PFSK-1 (cell line): ENCODE measurements around the gene PSMB9.

Experiments used
- POLR2AphosphoS5 ChIP-seq: IDR thresholded peaks from 2 replicates; pipeline ENCODE4 v1.6.1; 2012; ENCODE audit warnings: low read depth, mild to moderate bottlenecking, control low read depth, low read length, moderate library complexity
- SIN3A ChIP-seq: IDR thresholded peaks from 2 replicates; pipeline ENCODE4 v1.6.1; 2012; ENCODE audit warnings: mild to moderate bottlenecking, low read length, moderate library complexity, borderline replicate concordance; ENCODE audit not compliant: insufficient read depth
- TAF1 ChIP-seq: IDR thresholded peaks from 2 replicates; pipeline ENCODE4 v1.6.1; 2012; ENCODE audit warnings: low read length, control low read depth, borderline replicate concordance; ENCODE audit not compliant: insufficient read depth
- TF ChIP-seq, protein P1 (sequence below), 2 experiments: IDR thresholded peaks; 2 replicates each; pipeline versions ENCODE4 v1.6.1 to v1.8.0; 2011 to 2012; ENCODE audit warnings: low read depth in 2 of 2, low read length in 2 of 2, control low read depth in 1 of 2, inconsistent platforms in 1 of 2, mild to moderate bottlenecking in 1 of 2, moderate library complexity in 1 of 2; ENCODE audit not compliant: insufficient read depth in 1 of 2

DNA sequence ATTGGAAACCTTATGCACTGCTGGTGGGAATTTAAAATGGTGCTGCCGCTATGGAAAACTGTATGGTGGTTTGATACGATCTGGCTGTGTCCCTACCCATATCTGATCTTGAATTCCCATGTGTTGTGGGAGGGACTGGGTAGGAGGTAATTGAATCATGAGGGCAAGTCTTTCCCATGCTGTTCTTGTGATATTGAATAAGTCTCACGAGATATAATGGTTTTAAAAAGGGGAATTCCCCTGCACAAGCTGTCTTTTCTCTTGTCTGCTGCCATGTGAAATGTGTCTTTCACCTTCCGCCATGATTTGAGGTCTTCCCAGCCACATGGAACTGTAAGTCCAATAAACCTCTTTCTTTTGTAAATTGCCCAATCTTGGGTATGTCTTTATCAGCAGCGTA, 20.3 kb upstream of the PSMB9 start:
- TF ChIP-seq, protein P1, sequence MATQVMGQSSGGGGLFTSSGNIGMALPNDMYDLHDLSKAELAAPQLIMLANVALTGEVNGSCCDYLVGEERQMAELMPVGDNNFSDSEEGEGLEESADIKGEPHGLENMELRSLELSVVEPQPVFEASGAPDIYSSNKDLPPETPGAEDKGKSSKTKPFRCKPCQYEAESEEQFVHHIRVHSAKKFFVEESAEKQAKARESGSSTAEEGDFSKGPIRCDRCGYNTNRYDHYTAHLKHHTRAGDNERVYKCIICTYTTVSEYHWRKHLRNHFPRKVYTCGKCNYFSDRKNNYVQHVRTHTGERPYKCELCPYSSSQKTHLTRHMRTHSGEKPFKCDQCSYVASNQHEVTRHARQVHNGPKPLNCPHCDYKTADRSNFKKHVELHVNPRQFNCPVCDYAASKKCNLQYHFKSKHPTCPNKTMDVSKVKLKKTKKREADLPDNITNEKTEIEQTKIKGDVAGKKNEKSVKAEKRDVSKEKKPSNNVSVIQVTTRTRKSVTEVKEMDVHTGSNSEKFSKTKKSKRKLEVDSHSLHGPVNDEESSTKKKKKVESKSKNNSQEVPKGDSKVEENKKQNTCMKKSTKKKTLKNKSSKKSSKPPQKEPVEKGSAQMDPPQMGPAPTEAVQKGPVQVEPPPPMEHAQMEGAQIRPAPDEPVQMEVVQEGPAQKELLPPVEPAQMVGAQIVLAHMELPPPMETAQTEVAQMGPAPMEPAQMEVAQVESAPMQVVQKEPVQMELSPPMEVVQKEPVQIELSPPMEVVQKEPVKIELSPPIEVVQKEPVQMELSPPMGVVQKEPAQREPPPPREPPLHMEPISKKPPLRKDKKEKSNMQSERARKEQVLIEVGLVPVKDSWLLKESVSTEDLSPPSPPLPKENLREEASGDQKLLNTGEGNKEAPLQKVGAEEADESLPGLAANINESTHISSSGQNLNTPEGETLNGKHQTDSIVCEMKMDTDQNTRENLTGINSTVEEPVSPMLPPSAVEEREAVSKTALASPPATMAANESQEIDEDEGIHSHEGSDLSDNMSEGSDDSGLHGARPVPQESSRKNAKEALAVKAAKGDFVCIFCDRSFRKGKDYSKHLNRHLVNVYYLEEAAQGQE (IDR thresholded peaks at IDR 0.05; ENCODE audit: insufficient read depth in 1 of 2, low read depth in 2 of 2, low read length in 2 of 2): no peak
- TF ChIP-seq POLR2AphosphoS5 (no peak), TAF1 (no peak), SIN3A (no peak)
